ENCODE results near the gene SOCS7. TPM values are rescaled to one million over a fixed set of nuclear protein-coding genes. Genes with fewer than 3 reads are reported as not detected.

Gene SOCS7
- total RNA-seq, 1 donor from 2014 or later: 17.8 TPM

- Mint-ChIP-seq H3K4me3 (ENCODE audit: unreplicated experiment) (no peak overlapping the region), H3K4me1 (ENCODE audit: low read depth) (no peaks in the 10 kb centered on the region), H3K9me3 (ENCODE audit: low read depth) (no peaks in the 10 kb centered on the region), H3K27me3 (ENCODE audit: low read depth) (no peaks in the 10 kb centered on the region), H3K27ac (ENCODE audit: unreplicated experiment) (no peak overlapping the region), H3K36me3 (ENCODE audit: low read depth) (peaks cover 57% of the 10 kb centered on the region)
- no peak for DNase-seq (ENCODE audit: low spot score)
- TF ChIP-seq, protein P1, sequence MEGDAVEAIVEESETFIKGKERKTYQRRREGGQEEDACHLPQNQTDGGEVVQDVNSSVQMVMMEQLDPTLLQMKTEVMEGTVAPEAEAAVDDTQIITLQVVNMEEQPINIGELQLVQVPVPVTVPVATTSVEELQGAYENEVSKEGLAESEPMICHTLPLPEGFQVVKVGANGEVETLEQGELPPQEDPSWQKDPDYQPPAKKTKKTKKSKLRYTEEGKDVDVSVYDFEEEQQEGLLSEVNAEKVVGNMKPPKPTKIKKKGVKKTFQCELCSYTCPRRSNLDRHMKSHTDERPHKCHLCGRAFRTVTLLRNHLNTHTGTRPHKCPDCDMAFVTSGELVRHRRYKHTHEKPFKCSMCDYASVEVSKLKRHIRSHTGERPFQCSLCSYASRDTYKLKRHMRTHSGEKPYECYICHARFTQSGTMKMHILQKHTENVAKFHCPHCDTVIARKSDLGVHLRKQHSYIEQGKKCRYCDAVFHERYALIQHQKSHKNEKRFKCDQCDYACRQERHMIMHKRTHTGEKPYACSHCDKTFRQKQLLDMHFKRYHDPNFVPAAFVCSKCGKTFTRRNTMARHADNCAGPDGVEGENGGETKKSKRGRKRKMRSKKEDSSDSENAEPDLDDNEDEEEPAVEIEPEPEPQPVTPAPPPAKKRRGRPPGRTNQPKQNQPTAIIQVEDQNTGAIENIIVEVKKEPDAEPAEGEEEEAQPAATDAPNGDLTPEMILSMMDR (IDR thresholded peaks at IDR 0.05): no peak
Measured at GRCh38 chr17:38397227-38397626, 45.6 kb downstream of the SOCS7 start.

- no peak for DNase-seq (ENCODE audit: low spot score)
- no peaks in the 10 kb centered on the region for H3K9me3 Mint-ChIP-seq (ENCODE audit: low read depth)
- no peak overlapping the region for H3K27ac Mint-ChIP-seq (ENCODE audit: unreplicated experiment)
- TF ChIP-seq, protein P1 (IDR thresholded peaks at IDR 0.05): no peak
- no peaks in the 10 kb centered on the region for H3K27me3 Mint-ChIP-seq (ENCODE audit: low read depth)
- H3K36me3 Mint-ChIP-seq (ENCODE audit: low read depth): peaks cover 49% of the 10 kb centered on the region
- no peak overlapping the region for H3K4me3 Mint-ChIP-seq (ENCODE audit: unreplicated experiment)
- no peaks in the 10 kb centered on the region for H3K4me1 Mint-ChIP-seq (ENCODE audit: low read depth)
Measured at GRCh38 chr17:38400286-38400685, 48.6 kb downstream of the SOCS7 start.

DNA sequence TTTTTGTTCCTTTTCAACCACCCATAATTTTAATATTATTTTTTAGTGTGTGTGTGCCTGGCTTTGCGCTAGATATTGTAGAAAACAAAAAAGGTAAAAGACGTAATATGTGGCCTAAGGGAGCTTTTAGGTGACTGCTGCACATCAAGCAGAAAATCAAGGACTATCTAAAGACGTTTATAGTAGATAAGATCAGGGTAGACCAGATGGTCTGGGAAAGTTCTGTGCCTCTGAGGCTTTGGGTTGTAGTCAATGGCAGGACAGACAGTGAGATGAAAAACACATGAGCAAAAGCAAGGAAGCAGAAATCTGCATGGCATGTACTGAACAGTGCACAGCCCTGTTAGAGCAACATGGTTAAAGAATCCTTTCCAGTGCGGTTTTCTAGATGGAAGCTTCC, 49.8 kb downstream of the SOCS7 start:
- Mint-ChIP-seq H3K4me3 (ENCODE audit: unreplicated experiment) (no peak overlapping the region), H3K36me3 (ENCODE audit: low read depth) (peaks cover 38% of the 10 kb centered on the region)
- no peak for DNase-seq (ENCODE audit: low spot score)

DNA sequence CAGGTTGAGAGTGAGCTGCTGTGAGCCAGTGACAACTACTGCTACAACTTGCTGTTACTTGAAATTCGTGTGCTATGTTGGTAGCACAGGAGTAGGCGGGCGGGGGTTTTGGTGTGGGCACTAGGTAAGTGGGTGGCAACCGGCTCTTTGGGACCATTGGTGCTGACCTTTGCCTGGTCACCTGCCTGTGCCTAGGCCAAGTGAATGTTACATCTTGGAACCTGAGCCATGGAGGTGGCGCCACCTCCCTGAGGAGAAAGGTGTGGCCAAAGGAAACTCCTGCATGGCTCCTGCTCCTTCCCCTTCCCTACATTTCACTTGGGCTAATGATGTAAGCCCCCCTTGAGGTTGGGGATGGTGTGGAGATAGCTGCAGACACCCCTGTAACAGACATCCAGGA, 51.3 kb downstream of the SOCS7 start:
- no peak for DNase-seq (ENCODE audit: low spot score)
- no peak overlapping the region for H3K4me3 Mint-ChIP-seq (ENCODE audit: unreplicated experiment)
- TF ChIP-seq, protein P1 (IDR thresholded peaks at IDR 0.05): no peak
- H3K36me3 Mint-ChIP-seq (ENCODE audit: low read depth): peaks cover 28% of the 10 kb centered on the region
- H3K27me3 Mint-ChIP-seq (ENCODE audit: low read depth): no peaks in the 10 kb centered on the region
- no peaks in the 10 kb centered on the region for H3K9me3 Mint-ChIP-seq (ENCODE audit: low read depth)
- H3K27ac Mint-ChIP-seq (ENCODE audit: unreplicated experiment): no peak overlapping the region
- no peaks in the 10 kb centered on the region for H3K4me1 Mint-ChIP-seq (ENCODE audit: low read depth)

More for the DNA sequence above, 49.8 kb downstream of the SOCS7 start:
- H3K9me3 Mint-ChIP-seq (ENCODE audit: low read depth): no peaks in the 10 kb centered on the region
- H3K27me3 Mint-ChIP-seq (ENCODE audit: low read depth): no peaks in the 10 kb centered on the region
- no peaks in the 10 kb centered on the region for H3K4me1 Mint-ChIP-seq (ENCODE audit: low read depth)
- TF ChIP-seq, protein P1 (IDR thresholded peaks at IDR 0.05): no peak
- no peak overlapping the region for H3K27ac Mint-ChIP-seq (ENCODE audit: unreplicated experiment)

DNA sequence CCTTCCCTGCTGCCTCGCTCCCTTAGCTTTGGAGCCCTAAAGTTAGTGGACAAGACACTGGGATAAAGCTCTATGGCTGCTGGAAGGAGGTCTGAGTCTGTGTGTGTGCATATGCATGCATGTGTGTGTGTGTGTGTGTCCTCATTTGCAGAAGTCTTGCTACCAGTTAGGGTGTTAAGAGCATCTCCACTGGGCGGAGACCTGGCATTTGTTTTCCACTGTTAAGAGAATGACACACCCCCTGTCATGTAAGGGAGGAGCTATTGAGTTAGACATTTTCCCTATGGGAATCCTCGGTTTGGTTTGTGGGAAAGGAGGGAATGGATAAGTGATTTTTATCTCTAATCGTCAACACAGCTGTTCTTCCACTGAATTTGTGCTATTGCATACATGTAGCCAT, 51.8 kb downstream of the SOCS7 start:
- no peak overlapping the region for H3K27ac Mint-ChIP-seq (ENCODE audit: unreplicated experiment)
- no peaks in the 10 kb centered on the region for H3K9me3 Mint-ChIP-seq (ENCODE audit: low read depth)
- no peak overlapping the region for H3K4me3 Mint-ChIP-seq (ENCODE audit: unreplicated experiment)
- peaks cover 26% of the 10 kb centered on the region for H3K36me3 Mint-ChIP-seq (ENCODE audit: low read depth)
- DNase-seq (ENCODE audit: low spot score): no peak
- no peaks in the 10 kb centered on the region for H3K27me3 Mint-ChIP-seq (ENCODE audit: low read depth)
- TF ChIP-seq, protein P1 (IDR thresholded peaks at IDR 0.05): no peak
- H3K4me1 Mint-ChIP-seq (ENCODE audit: low read depth): no peaks in the 10 kb centered on the region

Measured in chondrocyte (in vitro differentiated cells).